Limb (tissue), 2 donors: Measurements from ENCODE around the gene PCNX2.
"Not testable (repeated sequence)": the region's sequence is repeated elsewhere in the genome, so short reads cannot be mapped to it uniquely, and the experiment has no call there.

Experiments
- DNase-seq, 2 donors: peaks; one replicate each; pipeline ENCODE4 v3.0.0-alpha.2; 2016; ENCODE audit errors: extremely low spot score in 2 of 2

PCNX2 gene

GRCh38 chr1:233016798-233017197, 278.7 kb downstream of the PCNX2 start:
- no peak for DNase-seq

GRCh38 chr1:233015965-233016364, 279.6 kb downstream of the PCNX2 start:
- no peak for DNase-seq

GRCh38 chr1:233012021-233012420, 283.5 kb downstream of the PCNX2 start:
- DNase-seq = no peak

GRCh38 chr1:233010146-233010545, 285.4 kb downstream of the PCNX2 start:
- no peak for DNase-seq

- DNase-seq = no peak
Observed at GRCh38 chr1:233006541-233006973, 289.0 kb downstream of the PCNX2 start.

- no peak for DNase-seq
Observed at GRCh38 chr1:233006108-233006507, 289.4 kb downstream of the PCNX2 start.

- no peak for DNase-seq
Observed at GRCh38 chr1:233005703-233006102, 289.8 kb downstream of the PCNX2 start.

- no peak for DNase-seq
Observed at GRCh38 chr1:233005156-233005555, 290.4 kb downstream of the PCNX2 start.

GRCh38 chr1:233004451-233004850, 291.1 kb downstream of the PCNX2 start:
- DNase-seq = no peak

GRCh38 chr1:233003638-233004037, 291.9 kb downstream of the PCNX2 start:
- not testable (repeated sequence) for DNase-seq

- DNase-seq = no peak
Observed at GRCh38 chr1:232999956-233000625, 295.4 kb downstream of the PCNX2 start.

GRCh38 chr1:232998646-232999045, 296.9 kb downstream of the PCNX2 start:
- no peak for DNase-seq

- DNase-seq = no peak
Observed at GRCh38 chr1:232998138-232998537, 297.4 kb downstream of the PCNX2 start.

- no peak for DNase-seq
Observed at GRCh38 chr1:232996143-232996542, 299.4 kb downstream of the PCNX2 start.

GRCh38 chr1:232995189-232995588, 300.3 kb downstream of the PCNX2 start:
- DNase-seq = no peak

GRCh38 chr1:232993555-232993954, 302.0 kb downstream of the PCNX2 start:
- no peak for DNase-seq

GRCh38 chr1:232992227-232992626, 303.3 kb downstream of the PCNX2 start:
- no peak for DNase-seq

- no peak for DNase-seq
Observed at GRCh38 chr1:232991238-232991637, 304.3 kb downstream of the PCNX2 start.

- DNase-seq = no peak
Observed at GRCh38 chr1:232990176-232991128, 305.1 kb downstream of the PCNX2 start.

GRCh38 chr1:232988572-232989040, 306.9 kb downstream of the PCNX2 start:
- DNase-seq = no peak

- DNase-seq = no peak
Observed at GRCh38 chr1:232987774-232988140, 307.8 kb downstream of the PCNX2 start.

GRCh38 chr1:232987046-232987773, 308.3 kb downstream of the PCNX2 start:
- DNase-seq = no peak
